ENCODE results near the gene HDAC4. TPM values are rescaled to one million over a fixed set of nuclear protein-coding genes. Genes with fewer than 3 reads are reported as not detected.

HDAC4 gene
- total RNA-seq, 1 donor from 2014 or later = 39.0 TPM

DNA sequence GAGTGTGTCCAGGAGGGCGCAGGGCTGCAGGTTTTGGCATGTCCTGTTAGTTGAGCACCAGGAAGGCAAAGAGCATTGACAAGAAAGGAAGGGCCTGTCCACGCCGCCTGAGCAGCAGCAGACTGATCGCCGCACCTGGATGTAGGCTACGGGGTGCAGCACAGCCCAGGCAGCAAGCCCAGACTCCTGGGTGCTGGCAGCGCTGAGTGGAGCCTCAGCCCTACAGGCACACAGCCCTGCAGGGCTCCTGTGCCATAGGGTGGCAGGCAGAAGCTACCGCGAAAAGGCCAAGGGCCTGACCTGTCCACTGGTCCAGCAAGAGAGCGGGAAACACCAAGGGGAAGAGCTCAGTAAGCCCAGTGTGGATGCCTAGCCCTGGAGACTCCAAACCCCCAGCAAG, 198.0 kb downstream of the HDAC4 start:
- DNase-seq (ENCODE audit: extremely low spot score, unreplicated experiment) = no peak
- TF ChIP-seq, protein P1, sequence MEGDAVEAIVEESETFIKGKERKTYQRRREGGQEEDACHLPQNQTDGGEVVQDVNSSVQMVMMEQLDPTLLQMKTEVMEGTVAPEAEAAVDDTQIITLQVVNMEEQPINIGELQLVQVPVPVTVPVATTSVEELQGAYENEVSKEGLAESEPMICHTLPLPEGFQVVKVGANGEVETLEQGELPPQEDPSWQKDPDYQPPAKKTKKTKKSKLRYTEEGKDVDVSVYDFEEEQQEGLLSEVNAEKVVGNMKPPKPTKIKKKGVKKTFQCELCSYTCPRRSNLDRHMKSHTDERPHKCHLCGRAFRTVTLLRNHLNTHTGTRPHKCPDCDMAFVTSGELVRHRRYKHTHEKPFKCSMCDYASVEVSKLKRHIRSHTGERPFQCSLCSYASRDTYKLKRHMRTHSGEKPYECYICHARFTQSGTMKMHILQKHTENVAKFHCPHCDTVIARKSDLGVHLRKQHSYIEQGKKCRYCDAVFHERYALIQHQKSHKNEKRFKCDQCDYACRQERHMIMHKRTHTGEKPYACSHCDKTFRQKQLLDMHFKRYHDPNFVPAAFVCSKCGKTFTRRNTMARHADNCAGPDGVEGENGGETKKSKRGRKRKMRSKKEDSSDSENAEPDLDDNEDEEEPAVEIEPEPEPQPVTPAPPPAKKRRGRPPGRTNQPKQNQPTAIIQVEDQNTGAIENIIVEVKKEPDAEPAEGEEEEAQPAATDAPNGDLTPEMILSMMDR (conservative IDR thresholded peaks at IDR 0.05) = no peak
- no peaks in the 10 kb centered on the region for H3K36me3 Mint-ChIP-seq
- H3K4me1 Mint-ChIP-seq (ENCODE audit: unreplicated experiment) = peaks cover 19% of the 10 kb centered on the region
- H3K27me3 Mint-ChIP-seq = no peaks in the 10 kb centered on the region
- no peak overlapping the region for H3K4me3 Mint-ChIP-seq
- no peak overlapping the region for H3K27ac Mint-ChIP-seq
- H3K9me3 Mint-ChIP-seq = no peaks in the 10 kb centered on the region

DNA sequence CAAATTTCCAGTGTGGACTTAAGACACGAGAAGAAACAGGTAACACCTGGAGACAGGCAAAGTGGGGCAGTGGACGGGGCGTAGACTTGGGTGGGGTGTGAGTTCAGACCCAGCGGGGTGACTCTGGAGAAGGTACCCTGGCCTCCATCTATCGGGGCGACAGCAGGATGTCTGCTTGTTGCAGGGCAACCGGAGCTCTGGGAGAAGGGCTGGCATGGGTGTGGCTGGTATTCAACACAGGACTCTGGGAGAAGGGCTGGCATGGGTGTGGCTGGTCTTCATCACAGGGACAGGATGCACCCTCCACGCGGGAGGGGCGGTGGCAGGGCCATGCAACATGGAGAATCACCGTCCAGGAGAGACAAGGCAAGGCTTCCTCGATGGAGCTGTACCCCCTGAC, 198.5 kb downstream of the HDAC4 start:
- no peak for DNase-seq (ENCODE audit: extremely low spot score, unreplicated experiment)
- Mint-ChIP-seq H3K9me3 (no peaks in the 10 kb centered on the region), H3K36me3 (no peaks in the 10 kb centered on the region), H3K4me1 (ENCODE audit: unreplicated experiment) (peaks cover 19% of the 10 kb centered on the region), H3K27me3 (no peaks in the 10 kb centered on the region), H3K4me3 (no peak overlapping the region), H3K27ac (no peak overlapping the region)
- TF ChIP-seq, protein P1 (conservative IDR thresholded peaks at IDR 0.05) = no peak

DNA sequence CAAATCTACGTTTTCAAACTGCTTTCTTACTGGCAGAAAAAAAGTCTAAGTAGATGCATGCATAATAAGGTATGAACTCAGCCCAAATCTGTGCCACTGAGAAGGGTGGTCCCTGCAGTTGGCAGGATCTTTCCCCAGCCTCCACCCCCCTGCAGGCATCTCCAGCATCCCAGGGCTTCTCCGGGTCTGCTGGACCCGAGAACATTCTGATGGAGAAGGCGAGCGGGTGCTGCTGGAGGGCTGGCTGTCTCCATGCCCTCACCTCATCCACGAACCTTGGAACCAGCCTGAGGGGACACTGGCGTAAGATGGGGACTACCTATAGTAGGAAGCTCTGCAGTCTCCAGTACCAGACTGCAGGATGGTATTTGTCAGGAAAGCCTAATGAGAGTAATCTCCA, 198.9 kb downstream of the HDAC4 start:
- Mint-ChIP-seq H3K36me3 (no peaks in the 10 kb centered on the region), H3K27ac (peak overlapping the region; percentile 26), H3K4me3 (no peak overlapping the region), H3K4me1 (ENCODE audit: unreplicated experiment) (peaks cover 19% of the 10 kb centered on the region), H3K27me3 (no peaks in the 10 kb centered on the region), H3K9me3 (no peaks in the 10 kb centered on the region)
- TF ChIP-seq, protein P1 (conservative IDR thresholded peaks at IDR 0.05) = no peak
- no peak for DNase-seq (ENCODE audit: extremely low spot score, unreplicated experiment)

DNA sequence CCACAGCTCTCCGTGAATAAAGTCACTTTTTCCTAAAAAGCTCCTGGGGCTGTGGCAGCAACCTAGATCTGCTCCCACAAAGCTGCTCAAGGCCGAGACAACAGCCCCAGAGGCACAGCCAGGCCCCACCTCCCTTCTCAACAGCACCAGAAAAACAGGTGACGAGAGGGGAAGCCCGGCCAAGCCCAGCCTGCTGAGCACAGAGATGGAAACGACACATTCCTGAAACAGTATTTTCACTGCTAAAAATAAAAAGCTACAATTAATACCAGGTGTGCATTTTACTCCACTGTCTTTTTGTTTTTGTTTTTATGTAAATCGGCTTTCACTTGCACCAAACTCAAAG, 199.3 kb downstream of the HDAC4 start:
- H3K27ac Mint-ChIP-seq = peak overlapping the region; percentile 26
- H3K27me3 Mint-ChIP-seq = no peaks in the 10 kb centered on the region
- H3K36me3 Mint-ChIP-seq = no peaks in the 10 kb centered on the region
- TF ChIP-seq, protein P1 (conservative IDR thresholded peaks at IDR 0.05) = no peak
- no peak for DNase-seq (ENCODE audit: extremely low spot score, unreplicated experiment)
- no peak overlapping the region for H3K4me3 Mint-ChIP-seq
- peaks cover 19% of the 10 kb centered on the region for H3K4me1 Mint-ChIP-seq (ENCODE audit: unreplicated experiment)
- H3K9me3 Mint-ChIP-seq = no peaks in the 10 kb centered on the region

DNA sequence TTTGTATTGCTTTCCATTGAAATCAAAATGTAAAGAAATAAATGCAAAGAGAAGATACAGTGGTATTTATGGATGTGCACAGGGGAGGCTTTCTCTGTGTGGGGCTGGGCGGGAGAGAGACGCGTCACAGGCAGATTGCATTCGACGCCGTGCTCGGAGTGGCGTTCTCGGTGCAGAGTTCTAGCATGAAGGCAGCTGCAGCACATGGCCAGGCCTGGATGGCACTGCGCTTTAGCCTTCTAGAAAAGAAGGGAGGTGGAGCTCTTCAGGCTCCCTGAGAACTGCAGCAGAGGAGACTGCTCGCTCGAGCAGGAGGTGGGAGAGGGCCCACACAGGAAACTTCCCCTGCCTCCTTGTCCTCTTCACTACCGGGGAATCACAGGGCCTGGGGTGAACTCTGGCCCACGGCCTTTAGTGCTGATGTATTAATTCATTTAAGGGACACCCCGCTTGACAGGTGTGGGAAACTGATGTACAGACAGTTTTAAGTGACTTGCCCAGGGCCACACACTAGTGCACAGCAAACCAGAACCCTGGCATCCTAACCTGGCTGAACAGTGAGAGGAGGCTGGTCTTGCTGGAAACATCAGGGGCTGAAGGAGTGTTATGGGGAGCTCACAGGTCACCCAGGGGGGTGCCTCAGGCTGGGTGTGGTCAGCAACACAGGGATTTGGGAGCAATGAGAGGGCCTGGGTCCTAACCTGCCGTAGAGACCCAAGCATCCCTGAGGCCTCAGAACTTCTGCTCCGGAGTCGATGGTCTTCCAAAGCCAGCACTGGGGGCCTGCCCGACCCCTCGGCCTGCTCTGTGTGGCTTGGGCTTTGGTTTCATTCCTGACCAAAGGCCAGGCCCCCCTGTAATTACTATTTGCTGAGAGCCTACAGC, 199.9 kb downstream of the HDAC4 start:
- H3K27ac Mint-ChIP-seq = no peak overlapping the region
- peaks cover 22% of the 10 kb centered on the region for H3K4me1 Mint-ChIP-seq (ENCODE audit: unreplicated experiment)
- H3K4me3 Mint-ChIP-seq = no peak overlapping the region
- no peaks in the 10 kb centered on the region for H3K36me3 Mint-ChIP-seq
- TF ChIP-seq, protein P1 (conservative IDR thresholded peaks at IDR 0.05) = no peak
- H3K9me3 Mint-ChIP-seq = no peaks in the 10 kb centered on the region
- no peaks in the 10 kb centered on the region for H3K27me3 Mint-ChIP-seq
- DNase-seq (ENCODE audit: extremely low spot score, unreplicated experiment) = no peak

Measured in type B pancreatic cell (in vitro differentiated cells).